ENCODE measurements around the gene OR52W1. TPM values are rescaled to one million over a fixed set of nuclear protein-coding genes. Genes with fewer than 3 reads are reported as not detected.

Gene OR52W1
- not detected in 2 replicates for total RNA-seq
- polyA plus RNA-seq (2012) = not detected

- DNase-seq (ENCODE audit: low read depth) = no peak
Measured at GRCh38 chr11:6199174-6199810, at the start of gene OR52W1. Gene OR52W1, plus strand, starts transcription at chr11:6199224. Its CDS starts 0 bp downstream, at chr11:6199224.

- DNase-seq (ENCODE audit: low read depth) = no peak
Measured at GRCh38 chr11:6151117-6151516, 47.9 kb upstream of the OR52W1 start.

- no peak for DNase-seq (ENCODE audit: low read depth)
Measured at GRCh38 chr11:6152126-6152525, 46.9 kb upstream of the OR52W1 start.

- DNase-seq (ENCODE audit: low read depth) = no peak
Measured at GRCh38 chr11:6156628-6157359, 42.2 kb upstream of the OR52W1 start.

GRCh38 chr11:6170226-6170625, 28.8 kb upstream of the OR52W1 start, which contains the start of gene OR52B2:
Gene OR52B2, minus strand, starts transcription at chr11:6170326. Its CDS starts 0 bp downstream, at chr11:6170326.
- no peak for DNase-seq (ENCODE audit: low read depth)

GRCh38 chr11:6175440-6175839, 23.6 kb upstream of the OR52W1 start:
- no peak for DNase-seq (ENCODE audit: low read depth)

GRCh38 chr11:6191742-6192141, 7.3 kb upstream of the OR52W1 start:
- DNase-seq (ENCODE audit: low read depth) = no peak

GRCh38 chr11:6194065-6194581, 4.9 kb upstream of the OR52W1 start:
- peak; percentile 10 for DNase-seq (ENCODE audit: low read depth)

- no peak for DNase-seq (ENCODE audit: low read depth)
Measured at GRCh38 chr11:6196396-6196795, 2.6 kb upstream of the OR52W1 start.

GRCh38 chr11:6197466-6198200, 1.4 kb upstream of the OR52W1 start:
- DNase-seq (ENCODE audit: low read depth) = no peak

- no peak for DNase-seq (ENCODE audit: low read depth)
Measured at GRCh38 chr11:6200975-6201374, 2.0 kb downstream of the OR52W1 start.

- no peak for DNase-seq (ENCODE audit: low read depth)
Measured at GRCh38 chr11:6201481-6201880, 2.5 kb downstream of the OR52W1 start.

GRCh38 chr11:6202041-6202440, 3.0 kb downstream of the OR52W1 start:
- DNase-seq (ENCODE audit: low read depth) = no peak

- no peak for DNase-seq (ENCODE audit: low read depth)
Measured at GRCh38 chr11:6203327-6203726, 4.3 kb downstream of the OR52W1 start.

GRCh38 chr11:6204706-6205105, 5.7 kb downstream of the OR52W1 start:
- no peak for DNase-seq (ENCODE audit: low read depth)

GRCh38 chr11:6205366-6205765, 6.3 kb downstream of the OR52W1 start, which contains the start of gene C11orf42:
Gene C11orf42, plus strand, starts transcription at chr11:6205557. Its CDS starts 59 bp downstream, at chr11:6205616.
- DNase-seq (ENCODE audit: low read depth) = no peak

- DNase-seq (ENCODE audit: low read depth) = peak; percentile 53
Measured at GRCh38 chr11:6206456-6207180, 7.6 kb downstream of the OR52W1 start.

GRCh38 chr11:6209801-6210200, 10.8 kb downstream of the OR52W1 start:
- DNase-seq (ENCODE audit: low read depth) = no peak

GRCh38 chr11:6210274-6210955, 11.4 kb downstream of the OR52W1 start:
- no peak for DNase-seq (ENCODE audit: low read depth)

GRCh38 chr11:6214530-6214929, 15.5 kb downstream of the OR52W1 start:
- DNase-seq (ENCODE audit: low read depth) = no peak
